A549 (cell line): ENCODE results near the gene KLK10. TPM values are rescaled to one million over a fixed set of nuclear protein-coding genes. Genes with fewer than 3 reads are reported as not detected.
A peak's percentile ranks its signal among the peaks of the same experiment; 100 is the strongest.

Experiments used
- ATAC-seq, 2 experiments: fragments of 200-7000 bp in 1 of 2; fragments of >200 bp in 1 of 2; cut with Nextera tagmentation in 1 of 2; cut with Tn5 transposase in 1 of 2; 3 replicates each; pipeline versions ENCODE4 v1.8.0 to v1.9.1; 2018 to 2020; ENCODE audit warnings: mild to moderate bottlenecking in 1 of 2, moderate library complexity in 1 of 2
- CTCF ChIA-PET: fragments of 300-600 bp; sonication (Branson Sonifier 250); formaldehyde crosslinking; extraction: SDS; loops from one replicate; lab custom pipeline; 2021; ENCODE audit warnings: antibody characterized with exemption, inconsistent platforms; lab: Yijun Ruan, JAX
- POLR2A ChIA-PET: fragments of 350-600 bp; formaldehyde crosslinking; extraction: SDS; loops from one replicate; lab custom pipeline; 2021; ENCODE audit warnings: antibody characterized with exemption, inconsistent platforms; lab: Yijun Ruan, JAX
- DNase-seq, 2 experiments: peaks; one replicate each; pipeline versions ENCODE4 v3.0.0 to v3.0.0-alpha.2; 2011 to 2016; ENCODE audit warnings: low read depth in 1 of 2, low spot score in 1 of 2
- FAIRE-seq: peaks from 2 replicates; lab custom pipeline; 2011; peaks lifted over from hg19 to GRCh38; lab: Jason Lieb, UNC
- H3K27ac ChIP-seq, 2 experiments: fragments of >200 bp; sonication (Bioruptor Twin); formaldehyde crosslinking; 3 replicates each; pipeline ENCODE4 v1.5.1; 2016 to 2017
- H3K4me1 ChIP-seq: fragments of >200 bp; sonication (Bioruptor Twin); formaldehyde crosslinking; 3 replicates; pipeline ENCODE4 v1.6.1; 2016
- H3K4me2 ChIP-seq: fragments of >200 bp; sonication (Bioruptor Twin); formaldehyde crosslinking; 3 replicates; pipeline ENCODE4 v1.6.1; 2016
- H3K4me3 ChIP-seq: fragments of >200 bp; sonication (Bioruptor Twin); formaldehyde crosslinking; 3 replicates; pipeline ENCODE4 v1.5.1; 2016
- H3K9me3 ChIP-seq: fragments of >200 bp; sonication (Bioruptor Twin); formaldehyde crosslinking; 3 replicates; pipeline ENCODE4 v1.6.1; 2016
- CHD4 ChIP-seq: fragments of 200-600 bp; sonication (generic); IDR thresholded peaks from 2 replicates; pipeline ENCODE4 v1.6.1; 2016; ENCODE audit warnings: antibody characterized with exemption, mild to moderate bottlenecking, borderline replicate concordance
- CTCF ChIP-seq: fragments of >200 bp; sonication (Bioruptor Twin); formaldehyde crosslinking; IDR thresholded peaks from 3 replicates; pipeline ENCODE4 v1.5.1; 2016
- ELK1 ChIP-seq: fragments of 150-350 bp; IDR thresholded peaks from 2 replicates; pipeline ENCODE4 v1.6.1; 2014; ENCODE audit warnings: low read depth, mild to moderate bottlenecking, low read length
- FOSB ChIP-seq: fragments of 250-450 bp; sonication (Bioruptor Pico); IDR thresholded peaks from 2 replicates; pipeline ENCODE4 v1.5.0; 2020; ENCODE audit warnings: mild to moderate bottlenecking, moderate library complexity
- FOSL2 ChIP-seq, 2 experiments: fragments of 450-650 bp in 1 of 2; fragments of >200 bp in 1 of 2; sonication (Bioruptor Twin) in 1 of 2; formaldehyde crosslinking; IDR thresholded peaks; 2 replicates each; pipeline versions ENCODE4 v1.5.0 to v1.6.1; 2016 to 2020; ENCODE audit warnings: mild to moderate bottlenecking in 1 of 2, moderate library complexity in 1 of 2
- HDAC2 ChIP-seq: fragments of 200-600 bp; sonication (generic); IDR thresholded peaks from 2 replicates; pipeline ENCODE4 v1.6.1; 2016
- HES2 ChIP-seq: fragments of >200 bp; sonication (Bioruptor Twin); formaldehyde crosslinking; IDR thresholded peaks from 2 replicates; pipeline ENCODE4 v1.6.1; 2016
- HMGXB4 ChIP-seq: fragments of 250-450 bp; sonication (Bioruptor Pico); IDR thresholded peaks from 2 replicates; pipeline ENCODE4 v1.5.0; 2021; ENCODE audit warnings: mild to moderate bottlenecking, moderate library complexity, borderline replicate concordance
- JUN ChIP-seq, 2 experiments: fragments of >200 bp; sonication (Bioruptor Twin); formaldehyde crosslinking; IDR thresholded peaks; 2 replicates in 1 of 2; 3 replicates in 1 of 2; pipeline ENCODE4 v1.6.1; 2016 to 2017
- JUNB ChIP-seq: fragments of >200 bp; sonication (Bioruptor Twin); formaldehyde crosslinking; IDR thresholded peaks from 2 replicates; pipeline ENCODE4 v1.6.1; 2016
- MAFK ChIP-seq: fragments of 450-650 bp; IDR thresholded peaks from 2 replicates; pipeline ENCODE4 v1.6.1; 2014; ENCODE audit not compliant: partially characterized antibody
- NR3C1 ChIP-seq: fragments of >200 bp; sonication (Bioruptor Twin); formaldehyde crosslinking; IDR thresholded peaks from 3 replicates; pipeline ENCODE4 v1.6.1; 2017
- PHF8 ChIP-seq: fragments of 200-600 bp; sonication (generic); IDR thresholded peaks from 2 replicates; pipeline ENCODE4 v1.6.1; 2016; ENCODE audit warnings: low read depth, mild to moderate bottlenecking, antibody characterized with exemption, moderate library complexity, borderline replicate concordance
- RFX5 ChIP-seq: fragments of 450-650 bp; IDR thresholded peaks from 2 replicates; pipeline ENCODE4 v1.7.1; 2014; ENCODE audit warnings: antibody characterized with exemption, mild to moderate bottlenecking, moderate library complexity
- RNF2 ChIP-seq: fragments of 200-600 bp; sonication (generic); IDR thresholded peaks from 2 replicates; pipeline ENCODE4 v1.6.1; 2016; ENCODE audit warnings: low read depth, mild to moderate bottlenecking, antibody characterized with exemption, moderate library complexity, borderline replicate concordance
- SMC3 ChIP-seq: fragments of >200 bp; sonication (Bioruptor Twin); formaldehyde crosslinking; IDR thresholded peaks from 3 replicates; pipeline ENCODE4 v1.6.1; 2018; ENCODE audit warnings: inconsistent platforms
- TP53 ChIP-seq: fragments of 250-450 bp; sonication (Bioruptor Pico); IDR thresholded peaks from 2 replicates; pipeline ENCODE4 v1.5.0; 2021; ENCODE audit warnings: mild to moderate bottlenecking, moderate library complexity
- ZFP36 ChIP-seq: fragments of 450-650 bp; IDR thresholded peaks from 2 replicates; pipeline ENCODE4 v1.6.1; 2014; ENCODE audit warnings: borderline replicate concordance; ENCODE audit not compliant: partially characterized antibody
- ZSCAN20 ChIP-seq: fragments of 250-450 bp; sonication (Bioruptor Pico); IDR thresholded peaks from 2 replicates; pipeline ENCODE4 v1.8.0; 2022; ENCODE audit warnings: mild to moderate bottlenecking, moderate library complexity
- WGBS: methylation state at CpG from one replicate; pipeline ENCODE4 v1.1.6; 2017; ENCODE audit errors: missing lambda C conversion rate; 5-methylcytosine and 5-hydroxymethylcytosine counted together
- polyA plus RNA-seq, 4 experiments: library from polyadenylated mRNA; depleted of rRNA in 3 of 4; stranded (reverse); fragments of >200 nt; fragmentation: RNase III in 1 of 4; extraction: RNeasy Plus Mini Kit Qiagen cat#74134 plus additional on column Dnase treatment in 1 of 4; gene quantifications; 2 replicates in 3 of 4; 3 replicates in 1 of 4; pipeline ENCODE4 v1.2.3, GENCODE V29; 2011 to 2017
- TF ChIP-seq, protein P1 (sequence below): fragments of >200 bp; sonication (Bioruptor Twin); formaldehyde crosslinking; IDR thresholded peaks from 3 replicates; pipeline ENCODE4 v1.6.1; 2016

Gene KLK10
- polyA plus RNA-seq, 2 of the 4 experiments (the other 2 are of a cell fraction) = 0.18 TPM; not detected in 1

DNA sequence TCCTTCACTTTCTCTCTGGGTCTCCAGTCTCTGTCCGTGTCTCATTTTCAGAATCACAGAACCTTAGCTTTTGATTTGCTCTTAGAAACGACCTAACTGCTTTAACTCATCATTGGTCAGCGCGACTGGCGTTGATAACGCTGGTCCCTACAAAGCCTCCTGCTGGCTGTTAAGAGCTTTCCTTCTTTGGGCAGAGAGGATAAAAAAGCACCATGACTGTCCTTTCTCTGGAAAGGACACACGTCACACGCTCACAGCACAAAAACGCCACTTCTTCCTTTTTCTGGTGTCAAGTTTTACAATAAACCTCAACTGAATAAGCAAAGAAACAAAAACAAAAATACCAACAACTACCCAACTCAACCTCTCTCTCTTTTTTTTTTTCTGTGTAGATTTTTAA lies 17.0 kb upstream of the KLK10 start:
- ATAC-seq = peak in 1 of 2 experiments; percentile 57; a peak in 3 of 6 replicates
- Histone ChIP-seq H3K27ac (no peak overlapping the region), H3K4me3 (no peak overlapping the region), H3K4me2 (no peak overlapping the region), H3K9me3 (no peaks in the 10 kb centered on the region), H3K4me1 (no peaks in the 10 kb centered on the region)
- CTCF ChIA-PET = interaction anchor here (0.8 kb wide), 1 partner anchor 15 kb away, joined by 3 read pairs; no protein-coding TSS in a partner anchor
- FAIRE-seq = no peak
- DNase-seq = no peak
- TF ChIP-seq SMC3 (no peak), HES2 (no peak), FOSB (CRISPR knock-in tag) (no peak), PHF8 (no peak), RNF2 (no peak), TP53 (no peak), HDAC2 (no peak), JUNB (no peak), NR3C1 (no peak)
- WGBS = 50% methylated on average over 9 of the region's 9 CpGs
- POLR2A ChIA-PET = no interaction called here

GRCh38 chr19:51034704-51035103 lies 15.2 kb upstream of the KLK10 start, which contains the start of gene KLK12:
Gene KLK12, minus strand, starts transcription at chr19:51035002. Its CDS starts 381 bp downstream, at chr19:51034621.
- Histone ChIP-seq H3K4me3 (no peak within 1 kb of the TSS), H3K4me1 (no peaks in the 10 kb centered on the region), H3K4me2 (no peak within 1 kb of the TSS), H3K27ac (no peak within 1 kb of the TSS), H3K9me3 (no peaks in the 10 kb centered on the region)
- POLR2A ChIA-PET = no interaction called here
- WGBS = 27% methylated on average over 11 of the region's 11 CpGs
- TF ChIP-seq MAFK (no peak), JUN (IDR thresholded peaks at IDR 0.05) (no peak), RFX5 (no peak), ZFP36 (no peak)
- no peak for DNase-seq
- ATAC-seq = peak in 1 of 2 experiments; percentile 36; a peak in 2 of 6 replicates
- no peak for FAIRE-seq
- CTCF ChIA-PET = interaction anchor here (1.1 to 1.7 kb wide), 3 partner anchors 12 to 60 kb away, joined by 3 to 12 read pairs (median 4); no protein-coding TSS in a partner anchor

GRCh38 chr19:51031880-51032225 lies 12.3 kb upstream of the KLK10 start:
- ATAC-seq = no peak
- FAIRE-seq = no peak

More at GRCh38 chr19:51031880-51032225, 12.3 kb upstream of the KLK10 start:
- no peaks in the 10 kb centered on the region for H3K9me3 ChIP-seq
- no peak for TF ChIP-seq ZSCAN20
- no peak for TF ChIP-seq ELK1
- TF ChIP-seq FOSL2 (IDR thresholded peaks at IDR 0.05) = no peak
- TF ChIP-seq FOSL2 (CRISPR knock-in tag; IDR thresholded peaks at IDR 0.05) = no peak
- no peak for TF ChIP-seq HMGXB4 (CRISPR knock-in tag)
- TF ChIP-seq, protein P1, sequence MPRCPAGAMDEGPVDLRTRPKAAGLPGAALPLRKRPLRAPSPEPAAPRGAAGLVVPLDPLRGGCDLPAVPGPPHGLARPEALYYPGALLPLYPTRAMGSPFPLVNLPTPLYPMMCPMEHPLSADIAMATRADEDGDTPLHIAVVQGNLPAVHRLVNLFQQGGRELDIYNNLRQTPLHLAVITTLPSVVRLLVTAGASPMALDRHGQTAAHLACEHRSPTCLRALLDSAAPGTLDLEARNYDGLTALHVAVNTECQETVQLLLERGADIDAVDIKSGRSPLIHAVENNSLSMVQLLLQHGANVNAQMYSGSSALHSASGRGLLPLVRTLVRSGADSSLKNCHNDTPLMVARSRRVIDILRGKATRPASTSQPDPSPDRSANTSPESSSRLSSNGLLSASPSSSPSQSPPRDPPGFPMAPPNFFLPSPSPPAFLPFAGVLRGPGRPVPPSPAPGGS = no peak
- TF ChIP-seq CTCF = no peak
- no peak for TF ChIP-seq CHD4
- no peak for TF ChIP-seq HDAC2
- H3K27ac ChIP-seq = no peak overlapping the region
- H3K4me3 ChIP-seq = no peak overlapping the region
- H3K4me1 ChIP-seq = no peaks in the 10 kb centered on the region
- 68% methylated on average over 27 of the region's 28 CpGs for WGBS
- CTCF ChIA-PET = interaction anchor here (1.6 to 2.4 kb wide), 2 partner anchors 11 to 15 kb away, joined by 3 to 9 read pairs; no protein-coding TSS in a partner anchor
- no peak for DNase-seq
- POLR2A ChIA-PET = no interaction called here
- no peak overlapping the region for H3K4me2 ChIP-seq
